Epithelial cell of prostate (primary cell): ENCODE measurements around the gene DTX3L.

ENCODE experiments used
- DNase-seq: peaks from one replicate; pipeline ENCODE4 v3.0.0-alpha.2; 2011; ENCODE audit warnings: low read depth, low spot score
- H3K27ac ChIP-seq: fragments of 450-650 bp; 2 replicates; pipeline ENCODE4 v1.5.1; 2017; ENCODE audit warnings: mild to moderate bottlenecking

DTX3L gene

DNA sequence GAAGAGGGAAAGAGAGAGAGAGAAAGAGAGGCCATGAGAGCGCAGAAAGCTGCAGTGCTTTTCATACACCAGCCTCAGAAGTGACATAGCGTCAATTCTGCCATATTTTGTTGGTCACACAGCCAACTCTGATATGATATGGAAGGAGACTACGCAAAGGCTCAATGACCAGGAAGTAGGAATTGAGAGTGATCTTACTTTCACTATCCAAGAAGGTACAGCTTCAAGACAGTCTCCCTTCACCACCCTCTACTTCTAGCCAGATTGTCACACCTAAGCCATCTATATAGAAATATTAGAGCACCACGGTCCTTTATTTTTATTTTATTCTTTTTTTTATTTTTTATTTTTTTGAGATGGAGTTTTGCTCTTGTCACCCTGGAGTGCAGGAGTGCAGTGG is 34.4 kb downstream of the DTX3L start:
- no peak for DNase-seq
- H3K27ac ChIP-seq = no peak overlapping the region

DNA sequence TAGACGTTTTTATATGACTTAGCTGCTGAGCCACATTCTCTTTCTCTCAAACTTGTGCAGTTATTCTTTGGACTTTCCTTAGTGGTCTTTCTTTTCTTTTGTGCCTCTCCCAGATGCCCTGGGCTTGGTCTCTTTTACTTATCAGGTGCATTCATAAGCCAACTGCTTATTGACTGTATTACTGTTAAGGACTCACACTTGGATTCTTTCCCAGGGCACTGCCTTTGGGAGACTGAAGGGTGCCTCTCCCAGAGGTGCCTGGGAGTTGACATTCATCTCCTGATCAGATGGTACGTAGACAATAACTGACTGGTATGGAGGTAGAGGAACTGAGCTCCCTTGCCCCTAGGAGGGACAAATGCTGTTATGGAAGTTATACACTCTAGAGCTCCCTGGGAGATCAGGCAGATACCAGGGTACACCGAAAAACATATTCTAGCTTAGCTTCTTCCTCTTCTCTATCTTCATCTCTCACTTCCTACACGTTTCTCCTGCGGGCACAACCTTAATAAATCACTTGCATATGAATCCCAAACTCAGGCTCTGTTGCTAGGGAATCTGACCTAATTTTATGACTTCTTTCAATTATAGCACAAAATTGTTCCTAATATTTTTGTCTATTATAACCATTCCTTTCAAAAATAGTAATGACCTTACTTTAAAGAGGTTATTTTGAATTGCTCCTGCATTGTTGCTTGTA is 38.0 kb downstream of the DTX3L start:
- H3K27ac ChIP-seq = no peak overlapping the region
- DNase-seq = no peak

DNA sequence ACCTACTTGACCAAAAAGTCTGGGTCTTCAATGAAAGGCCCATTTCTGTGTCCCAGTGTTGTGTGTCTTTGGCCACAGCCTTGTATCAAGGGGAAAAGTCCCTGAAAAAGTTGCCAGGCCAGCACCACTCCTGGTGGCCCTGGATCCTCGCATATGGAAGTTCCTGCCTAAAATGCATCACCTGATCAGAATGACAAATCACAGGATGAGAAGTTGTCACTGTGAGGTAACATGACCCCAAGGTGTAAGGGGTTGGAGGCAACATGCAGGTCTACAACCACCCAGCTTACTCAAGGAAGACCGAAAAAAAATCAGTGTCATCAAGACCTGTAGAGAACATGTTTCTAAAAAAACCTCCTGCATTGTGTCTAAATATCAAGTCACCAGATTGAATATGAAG is 38.9 kb downstream of the DTX3L start:
- no peak overlapping the region for H3K27ac ChIP-seq
- DNase-seq = no peak

DNA sequence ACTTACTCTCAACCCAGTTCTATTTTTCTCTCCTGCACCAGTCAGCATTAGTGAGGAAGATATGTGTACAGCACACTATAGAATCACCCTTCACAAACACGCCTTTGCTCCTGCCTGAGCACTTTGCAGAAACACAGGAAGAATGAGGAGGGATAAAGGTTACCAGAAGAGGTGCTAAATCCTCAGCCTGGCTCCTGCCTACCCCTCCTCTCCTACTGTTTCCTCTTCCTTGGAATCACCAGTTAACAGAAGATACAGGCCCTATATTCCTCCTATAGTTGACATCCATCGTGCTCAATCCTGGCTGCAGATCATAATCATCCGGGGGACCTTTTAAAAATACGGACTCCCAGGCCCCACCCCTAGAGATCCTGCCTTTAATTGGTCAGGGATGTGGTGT is 42.2 kb downstream of the DTX3L start:
- H3K27ac ChIP-seq = no peak overlapping the region
- no peak for DNase-seq

GRCh38 chr3:122608916-122609315 is 44.8 kb downstream of the DTX3L start:
- no peak overlapping the region for H3K27ac ChIP-seq
- DNase-seq = no peak

DNA sequence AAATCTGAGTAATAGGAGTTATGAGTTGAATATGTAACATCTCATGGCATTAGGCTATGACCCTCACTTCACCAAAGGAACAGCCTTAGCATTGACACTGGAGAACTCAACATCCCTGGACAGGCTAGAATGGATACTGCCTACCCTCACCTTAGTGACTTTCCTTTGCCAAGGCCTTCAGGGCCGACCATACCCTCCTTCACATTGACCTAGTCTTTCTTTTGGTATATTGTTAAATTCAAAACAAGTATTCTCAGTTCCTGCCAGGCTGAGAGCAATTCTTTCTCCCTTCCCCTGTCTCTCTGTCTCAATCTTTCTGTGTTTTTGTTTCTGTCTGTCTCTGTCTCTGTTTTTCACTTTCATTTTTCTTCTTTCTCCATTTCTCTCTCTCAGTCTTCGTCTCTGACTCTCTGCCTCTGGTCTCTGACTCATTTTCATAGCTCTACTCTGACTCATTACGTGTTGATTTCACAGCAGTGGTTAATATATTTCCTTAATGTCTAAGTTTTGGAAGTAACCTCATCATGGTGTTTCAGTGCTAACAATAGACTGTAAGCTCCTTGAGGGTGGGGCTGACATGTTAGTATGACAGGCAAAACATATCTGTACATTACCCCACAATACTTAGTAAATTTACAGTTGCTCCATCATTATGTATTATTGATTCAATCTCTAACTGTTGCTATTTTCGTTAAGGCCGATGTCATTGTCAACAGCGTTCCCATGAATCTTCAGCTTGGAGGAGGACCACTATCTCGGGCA is 45.8 kb downstream of the DTX3L start:
- DNase-seq = peak; percentile 78
- H3K27ac ChIP-seq = peak overlapping the region; percentile 37

- H3K27ac ChIP-seq = no peak overlapping the region
- DNase-seq = no peak
Measured at GRCh38 chr3:122612696-122613095, 48.6 kb downstream of the DTX3L start.

DNA sequence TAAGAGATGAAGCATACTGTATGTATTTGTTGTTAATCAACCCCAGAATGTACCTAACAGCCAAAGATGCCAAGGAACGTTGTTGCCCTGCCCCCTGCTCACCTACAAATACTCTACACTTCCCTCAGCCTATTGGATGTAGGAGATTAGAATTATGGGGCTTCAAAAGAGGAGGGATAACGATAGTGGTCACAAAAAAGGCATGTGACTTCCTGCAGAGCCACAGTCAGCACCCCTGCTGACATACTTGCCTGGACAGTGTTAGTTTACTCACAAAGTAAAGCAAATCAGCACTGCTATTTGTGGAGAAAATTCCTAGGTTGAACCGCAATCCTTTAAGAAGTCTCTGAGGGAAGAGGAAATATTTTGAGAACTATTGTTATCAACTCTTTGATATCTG is 51.2 kb downstream of the DTX3L start:
- no peak for DNase-seq
- H3K27ac ChIP-seq = no peak overlapping the region

DNA sequence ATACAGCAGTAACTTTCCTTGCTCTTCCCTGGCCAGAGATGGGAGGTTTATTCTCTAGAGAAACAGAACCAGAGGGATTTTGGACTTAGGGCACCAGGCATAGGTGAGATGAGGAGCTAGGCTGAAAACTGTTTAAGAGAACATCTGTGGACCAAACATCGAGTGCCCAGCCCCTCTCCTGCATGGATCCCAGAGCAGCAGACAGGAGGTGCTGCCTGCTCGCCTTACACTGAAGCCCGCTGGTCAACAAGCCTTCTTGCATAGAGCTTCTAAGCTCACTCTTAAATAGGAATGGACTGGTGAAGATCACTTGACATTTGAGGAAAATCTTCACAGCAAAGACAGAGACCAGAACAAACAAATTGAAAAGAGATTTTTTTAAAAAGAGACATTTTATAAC is 54.5 kb downstream of the DTX3L start:
- H3K27ac ChIP-seq = no peak overlapping the region
- DNase-seq = no peak

- no peak for DNase-seq
- no peak overlapping the region for H3K27ac ChIP-seq
Measured at GRCh38 chr3:122619040-122619439, 54.9 kb downstream of the DTX3L start.

DNA sequence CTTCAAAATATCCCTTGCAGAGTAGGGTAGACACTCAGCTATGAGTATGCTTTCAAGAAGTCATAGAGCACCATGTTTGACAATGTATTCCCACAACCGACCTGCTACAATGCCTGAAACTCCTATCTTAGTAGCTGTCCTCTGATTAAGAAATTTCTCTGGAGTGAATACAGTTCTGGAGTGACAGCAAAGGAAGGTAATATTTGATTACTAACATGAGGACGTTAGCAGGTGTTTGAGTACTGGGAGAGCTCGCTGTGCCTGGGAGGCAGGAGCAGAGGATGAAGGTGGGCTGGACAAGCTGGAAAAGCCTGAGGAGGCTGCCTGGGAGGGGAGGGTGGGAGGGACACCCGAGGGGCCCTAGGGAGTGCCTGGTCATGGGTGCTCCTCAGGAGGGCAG is 56.3 kb downstream of the DTX3L start:
- no peak overlapping the region for H3K27ac ChIP-seq
- DNase-seq = no peak

DNA sequence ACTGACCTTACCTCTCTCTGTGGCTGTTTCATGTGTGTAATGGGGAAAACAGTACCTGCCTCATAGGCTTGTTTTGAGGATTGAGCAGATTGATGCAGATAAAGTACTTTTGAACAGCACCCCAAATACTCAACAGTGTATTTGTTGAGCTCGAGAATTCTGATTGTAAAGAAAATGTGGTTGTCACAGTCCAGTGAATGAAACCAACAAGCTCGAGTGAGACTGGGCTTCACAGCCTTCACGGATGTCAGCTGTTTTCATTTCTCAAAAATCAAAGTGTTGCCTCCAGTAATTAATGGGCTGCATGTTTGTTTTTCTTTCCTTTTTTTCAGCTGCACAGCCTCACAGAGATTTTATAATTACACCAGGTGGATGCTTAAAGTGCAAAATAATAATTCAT is 57.0 kb downstream of the DTX3L start:
- DNase-seq = no peak
- no peak overlapping the region for H3K27ac ChIP-seq

DNA sequence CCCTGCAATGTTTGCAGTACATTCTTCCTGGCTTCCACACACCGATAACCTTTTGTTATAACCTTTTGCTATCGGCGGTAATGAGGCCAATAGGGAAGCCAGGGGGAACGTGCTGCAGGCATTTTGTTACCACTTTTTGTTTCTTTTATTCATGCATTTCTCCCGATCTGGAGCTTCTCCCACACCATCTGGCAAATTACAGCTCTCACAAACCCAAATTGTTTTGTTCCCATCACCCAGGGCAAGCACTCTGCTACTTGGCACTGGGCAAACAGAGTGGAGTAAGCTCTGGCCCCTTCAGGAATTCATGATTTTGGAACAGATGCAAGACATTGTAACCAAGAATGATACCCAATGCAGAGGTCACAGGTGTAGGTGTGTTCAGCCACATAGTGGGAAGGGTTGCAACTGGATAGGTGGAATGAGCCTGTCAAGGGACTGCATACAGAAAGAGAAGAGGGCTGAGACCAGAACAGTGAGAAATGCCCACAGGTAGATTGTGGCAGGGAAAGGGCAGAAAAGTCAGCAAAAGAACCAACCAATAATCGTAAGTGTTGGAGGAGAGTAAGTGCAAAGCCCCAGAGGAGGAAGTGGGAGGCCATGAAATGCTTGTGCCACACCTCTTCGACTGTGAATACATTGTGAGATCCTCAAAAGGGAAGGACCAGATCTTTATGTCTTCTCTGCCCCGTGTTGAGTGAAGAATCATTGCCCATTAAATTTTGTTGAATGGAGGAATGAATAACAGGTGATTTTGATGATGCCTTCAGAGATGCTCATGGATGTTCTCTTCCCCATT is 59.1 kb downstream of the DTX3L start:
- DNase-seq = no peak
- H3K27ac ChIP-seq = no peak overlapping the region
